SIG-M5 treated with dmso at 0.1 percent for 504 hours (cell line): ENCODE measurements around the gene MSANTD1.

Source experiments
- DNase-seq: peaks from one replicate; lab custom pipeline; 2025; ENCODE audit not compliant: unreplicated experiment; lab: John Stamatoyannopoulos, UW

MSANTD1 gene

DNA sequence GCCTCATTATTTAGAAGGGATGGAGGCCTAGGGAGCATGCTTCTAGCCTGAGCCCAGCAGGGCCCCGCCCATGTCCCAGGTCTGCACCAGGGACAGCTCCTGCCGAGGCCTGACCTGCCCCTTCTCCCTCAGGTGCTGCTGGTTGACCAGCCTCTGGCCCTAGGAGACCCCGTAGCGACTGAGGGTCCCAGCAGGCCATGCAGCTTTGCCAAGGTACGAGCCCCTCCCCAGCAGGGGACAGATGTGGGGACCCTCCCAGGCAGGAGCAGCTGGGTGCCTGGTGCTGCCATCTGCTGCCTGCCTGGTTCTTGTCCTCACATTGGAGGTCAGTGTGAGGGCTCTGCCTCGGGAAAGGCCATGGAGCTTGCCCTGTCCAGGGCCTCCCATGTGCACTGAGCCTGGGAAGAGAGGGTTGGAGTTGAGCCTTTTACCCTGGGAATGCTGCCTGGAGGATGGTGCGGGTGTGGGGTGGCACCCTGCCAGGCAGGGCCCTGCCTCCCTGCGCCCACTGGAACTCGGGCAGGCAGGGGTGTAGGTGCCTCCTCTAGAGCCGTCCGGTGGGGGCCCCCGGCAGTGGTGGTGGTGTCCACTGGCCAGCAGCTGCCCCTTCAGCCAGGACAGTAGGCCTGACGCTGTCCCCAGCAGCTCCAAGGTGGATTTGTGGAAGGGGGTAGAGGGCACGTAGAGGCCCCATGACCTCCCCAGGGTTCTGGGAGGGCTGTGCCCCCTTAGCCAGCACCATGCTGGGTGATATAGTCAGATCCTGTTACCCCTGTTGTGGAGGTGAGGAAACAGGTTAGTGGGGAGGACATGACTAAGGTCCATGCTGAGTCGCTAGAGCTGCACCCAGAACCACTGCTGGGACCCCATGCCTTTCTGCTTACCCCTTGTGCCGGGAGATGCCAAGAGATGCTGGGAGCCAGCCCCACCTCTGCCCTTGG lies 2.2 kb upstream of the MSANTD1 start:
- no peak for DNase-seq

DNA sequence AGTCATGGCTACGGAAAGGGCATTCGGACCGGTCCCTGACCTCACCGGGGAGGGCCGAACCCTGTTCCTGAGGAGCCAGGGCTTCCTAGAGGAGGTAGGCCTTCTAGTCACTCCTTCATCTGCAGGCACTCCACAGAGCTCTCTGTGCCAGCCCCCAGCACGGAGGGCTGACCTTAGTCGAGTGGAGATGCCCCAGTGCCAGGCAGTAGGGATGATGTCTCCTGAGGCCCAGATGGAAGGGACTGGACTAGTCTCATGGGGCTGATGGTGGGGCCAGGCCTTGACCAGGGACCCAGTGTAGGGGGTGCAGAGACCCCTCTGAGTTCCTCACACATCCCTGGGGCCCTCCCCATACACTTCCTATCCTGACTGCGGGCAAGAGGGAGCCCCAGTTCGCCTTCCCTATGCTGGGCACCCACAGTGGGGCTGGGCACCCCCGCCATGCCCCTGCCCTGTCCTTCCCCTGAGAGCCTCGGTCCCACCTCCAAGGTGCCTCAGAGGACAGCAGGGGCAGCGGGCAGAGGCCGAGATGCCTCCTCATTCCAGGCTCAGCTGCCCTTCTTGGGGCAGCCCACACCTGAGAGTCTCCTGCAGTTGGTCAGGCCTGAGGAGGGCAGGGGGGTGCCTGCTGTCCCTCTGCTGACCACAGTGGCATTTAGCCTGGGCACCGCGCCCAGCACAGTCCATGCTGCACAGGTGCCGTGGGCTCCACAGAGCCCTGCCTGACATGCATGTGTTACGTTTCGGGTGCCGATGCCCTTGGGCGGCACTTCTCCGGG lies 1.4 kb upstream of the MSANTD1 start:
- DNase-seq: no peak

DNA sequence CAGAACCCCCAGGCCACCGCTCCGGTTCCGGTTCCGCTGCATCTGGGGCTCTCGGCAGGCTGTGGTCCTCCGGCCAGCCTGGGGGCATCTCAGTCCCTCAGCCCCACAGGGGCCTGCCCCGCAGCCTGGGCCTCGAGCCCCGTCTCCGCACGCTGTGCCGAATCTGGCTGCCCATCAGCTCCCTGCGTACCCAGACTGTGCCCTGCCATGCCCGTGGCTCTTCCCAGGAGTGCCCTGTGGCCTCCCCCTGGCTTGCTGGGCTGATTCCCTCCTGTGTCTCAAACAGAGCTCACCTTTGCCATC lies 830 bp upstream of the MSANTD1 start:
- DNase-seq: no peak

DNA sequence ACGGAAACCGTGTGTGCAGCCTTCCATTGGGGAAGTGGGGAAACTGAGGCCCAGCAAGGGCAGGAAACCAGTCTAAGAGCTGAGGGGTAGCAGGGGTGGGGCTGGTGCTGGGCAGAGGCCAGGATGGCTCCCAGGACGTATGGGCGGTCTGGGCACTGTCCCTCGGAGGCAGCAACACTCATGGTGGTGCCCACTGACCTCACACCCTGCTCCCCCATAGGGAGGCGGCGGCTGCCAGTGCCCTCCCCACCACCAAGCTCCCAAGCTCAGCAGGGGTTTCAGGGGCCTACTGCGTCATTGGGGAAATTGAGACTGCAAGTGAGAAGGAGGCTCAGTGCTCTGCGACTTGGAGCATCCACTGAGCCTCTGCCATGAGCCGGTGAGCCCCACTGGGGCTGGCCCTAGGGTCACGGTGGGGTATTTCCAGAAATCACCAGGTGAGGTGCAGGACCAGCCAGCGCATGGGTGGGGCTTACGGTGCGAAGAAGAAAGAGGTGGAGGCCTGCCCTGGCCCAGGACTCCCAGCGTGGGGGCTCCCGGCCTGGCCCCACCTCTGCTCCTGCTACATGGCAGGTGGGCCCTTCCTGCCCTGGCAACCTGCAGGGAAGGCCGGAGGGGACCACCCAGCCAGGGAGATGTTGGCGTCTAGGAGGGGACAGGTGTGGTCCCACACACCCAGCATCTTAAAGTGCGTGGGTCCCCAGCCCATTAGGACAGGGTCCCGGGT lies 915 bp downstream of the MSANTD1 start:
- no peak for DNase-seq

DNA sequence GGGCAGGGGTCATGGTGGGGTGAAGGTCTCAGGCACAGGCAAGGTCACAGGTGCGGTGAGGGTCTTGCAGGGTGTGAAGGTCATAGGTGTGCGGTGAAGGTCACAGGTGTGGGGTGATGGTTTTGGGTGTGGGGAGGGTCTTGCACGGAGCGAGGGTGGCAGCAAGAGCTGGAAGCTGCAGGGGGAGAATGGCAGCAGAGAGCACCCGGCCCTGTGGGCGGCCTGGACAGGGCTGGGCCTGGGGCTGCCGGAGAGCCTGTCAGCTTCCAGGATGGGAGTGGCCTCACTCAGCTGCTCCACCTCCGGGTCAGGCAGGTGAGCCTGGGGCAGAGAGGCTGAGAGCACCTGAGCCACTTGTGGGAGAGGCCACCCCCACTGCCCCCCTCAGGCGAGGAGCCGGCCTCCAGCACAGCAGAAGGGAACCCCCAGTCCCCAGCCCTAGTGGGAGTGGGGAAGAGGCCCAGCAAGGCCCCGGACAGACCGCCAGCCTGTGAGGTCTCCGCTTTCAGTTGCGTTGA lies 1.5 kb downstream of the MSANTD1 start:
- DNase-seq: no peak

DNA sequence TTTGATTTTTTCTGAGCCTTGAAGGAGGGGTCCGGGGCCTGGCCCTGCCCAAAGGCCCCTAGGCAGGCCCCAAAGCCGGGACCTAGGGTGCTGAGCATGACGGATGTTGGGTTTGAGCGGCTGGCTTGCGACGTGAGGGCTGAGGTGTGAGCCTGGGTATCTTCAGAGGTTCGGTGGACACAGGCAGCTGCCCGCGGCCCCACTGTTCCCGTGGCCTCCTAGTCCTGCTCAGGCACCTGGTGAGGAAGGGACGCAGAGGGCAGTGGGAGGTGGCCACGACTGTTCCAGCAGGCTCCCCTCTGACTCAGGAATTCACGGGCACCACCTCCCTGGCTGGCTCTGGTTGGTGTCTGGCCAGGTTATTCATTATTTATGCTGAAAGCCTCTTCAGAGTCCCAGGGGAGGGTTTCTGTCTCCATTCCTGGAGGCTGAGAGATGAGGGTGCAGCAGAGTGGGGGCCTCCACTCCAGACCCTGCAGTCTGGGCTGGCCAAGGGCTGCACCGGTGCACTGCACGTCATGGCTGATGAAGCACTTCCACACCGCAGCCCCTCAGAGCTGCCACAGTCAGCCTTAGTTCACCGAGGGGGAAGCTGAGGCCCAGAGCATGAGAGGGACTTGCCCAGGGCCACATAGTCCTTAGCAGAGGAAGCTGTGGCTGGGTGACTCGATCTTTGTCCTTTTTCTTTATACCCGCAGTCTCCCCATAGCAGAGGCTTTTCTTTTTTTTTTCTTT lies 2.2 kb downstream of the MSANTD1 start:
- no peak for DNase-seq

DNA sequence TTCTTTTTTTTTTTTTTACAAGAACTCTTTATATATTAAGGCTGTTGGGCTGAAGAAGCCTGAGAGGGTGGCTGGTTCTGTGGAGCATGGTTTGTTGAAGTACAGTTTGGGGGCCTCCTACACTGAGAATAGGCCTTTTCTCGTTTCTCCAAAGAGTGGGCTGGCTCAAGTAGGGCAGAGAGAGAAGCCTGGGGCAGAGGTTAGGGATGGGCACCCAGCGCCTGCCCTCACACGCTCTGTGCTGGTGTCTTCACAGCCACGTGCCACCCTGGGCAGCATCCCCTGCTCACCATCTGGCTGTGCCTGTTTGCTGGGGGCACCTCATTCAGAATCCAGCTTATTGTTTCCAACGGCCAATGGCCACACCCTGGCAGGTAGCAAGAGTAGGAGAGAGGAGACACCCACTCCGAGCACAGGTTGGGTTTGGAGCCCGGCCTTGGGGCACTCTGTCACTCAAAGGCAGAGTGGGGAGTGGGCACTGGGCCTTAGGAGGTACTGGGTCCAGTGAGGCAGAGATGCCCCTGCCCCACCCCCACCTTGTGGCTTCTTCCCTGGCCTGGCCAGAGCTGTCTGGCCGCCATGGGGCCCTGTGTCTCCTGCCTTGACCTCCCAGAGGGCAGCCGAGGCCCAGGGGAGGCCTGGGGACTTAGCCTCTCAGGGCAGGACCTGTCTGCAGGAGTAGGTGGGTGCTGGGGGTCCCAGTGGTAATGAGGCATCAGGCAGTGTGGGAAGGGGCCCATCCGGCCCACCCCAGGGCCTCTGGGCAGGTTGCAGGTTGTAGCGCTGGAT lies 2.9 kb downstream of the MSANTD1 start:
- no peak for DNase-seq

DNA sequence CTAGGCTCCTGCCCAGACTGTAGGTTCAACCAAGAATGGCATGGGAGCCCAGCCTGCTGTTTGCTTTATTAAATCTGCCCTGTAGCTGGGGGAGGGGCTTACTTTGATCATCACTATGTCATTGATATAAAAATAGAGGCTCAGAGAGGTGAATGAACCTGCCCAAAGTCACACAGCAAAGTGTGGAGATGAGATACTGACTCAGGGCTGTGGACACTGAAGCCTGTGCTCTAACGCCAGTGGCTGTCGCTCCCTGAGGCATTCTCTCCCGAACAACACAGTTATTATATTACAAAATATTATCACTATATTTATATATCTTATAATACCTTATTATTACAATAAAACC lies 3.5 kb downstream of the MSANTD1 start:
- no peak for DNase-seq

DNA sequence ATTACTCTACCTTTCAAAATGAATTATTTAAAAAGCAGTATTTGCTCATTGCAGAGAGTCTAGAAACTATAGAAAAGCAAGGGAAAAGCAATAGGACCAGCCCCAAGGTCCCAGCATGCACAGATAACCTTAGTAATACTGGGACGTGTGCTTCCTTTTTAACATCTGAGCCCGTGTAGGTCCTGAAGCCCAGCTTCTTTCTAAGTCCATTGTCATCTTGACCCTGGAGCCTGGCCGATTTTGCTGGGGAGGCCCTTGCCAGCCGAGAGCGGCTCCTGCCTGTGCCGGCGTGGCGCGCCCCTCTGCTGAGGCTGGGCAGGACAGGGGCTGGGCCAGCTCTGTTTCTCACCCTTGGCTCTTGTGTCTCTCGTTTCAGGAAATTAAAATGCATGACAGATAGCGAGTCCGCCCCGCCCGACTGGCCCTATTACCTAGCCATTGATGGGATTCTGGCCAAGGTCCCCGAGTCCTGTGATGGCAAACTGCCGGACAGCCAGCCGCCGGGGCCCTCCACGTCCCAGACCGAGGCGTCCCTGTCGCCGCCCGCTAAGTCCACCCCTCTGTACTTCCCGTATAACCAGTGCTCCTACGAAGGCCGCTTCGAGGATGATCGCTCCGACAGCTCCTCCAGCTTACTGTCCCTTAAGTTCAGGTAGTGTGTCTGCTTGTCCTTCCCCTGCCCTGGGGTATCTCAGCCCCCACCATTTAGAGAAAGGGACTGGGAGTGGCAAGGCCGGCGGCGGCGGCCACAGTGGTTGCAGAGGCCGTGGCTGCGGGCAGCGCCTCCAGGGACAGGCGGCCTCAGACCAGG lies 4.1 kb downstream of the MSANTD1 start:
- no peak for DNase-seq

DNA sequence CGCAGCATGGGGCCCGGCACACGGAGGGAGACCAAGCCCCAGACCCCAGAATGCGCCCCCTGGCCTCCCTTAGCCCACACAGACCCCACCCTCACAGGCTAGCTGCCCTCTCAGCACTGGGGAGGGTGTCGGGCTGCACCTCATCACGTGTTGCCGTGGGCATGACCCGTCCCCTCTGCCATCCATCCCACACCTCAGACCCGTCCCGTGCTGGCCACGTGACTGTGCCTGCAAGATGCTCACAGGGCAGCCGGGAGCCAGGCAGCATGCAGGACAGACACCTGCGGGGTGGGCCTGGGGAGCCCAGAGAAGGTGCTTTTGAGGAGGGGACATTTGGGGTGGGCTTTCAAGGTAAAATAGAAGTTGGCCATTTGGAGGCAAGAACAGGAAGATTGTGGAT lies 4.8 kb downstream of the MSANTD1 start:
- DNase-seq: no peak

DNA sequence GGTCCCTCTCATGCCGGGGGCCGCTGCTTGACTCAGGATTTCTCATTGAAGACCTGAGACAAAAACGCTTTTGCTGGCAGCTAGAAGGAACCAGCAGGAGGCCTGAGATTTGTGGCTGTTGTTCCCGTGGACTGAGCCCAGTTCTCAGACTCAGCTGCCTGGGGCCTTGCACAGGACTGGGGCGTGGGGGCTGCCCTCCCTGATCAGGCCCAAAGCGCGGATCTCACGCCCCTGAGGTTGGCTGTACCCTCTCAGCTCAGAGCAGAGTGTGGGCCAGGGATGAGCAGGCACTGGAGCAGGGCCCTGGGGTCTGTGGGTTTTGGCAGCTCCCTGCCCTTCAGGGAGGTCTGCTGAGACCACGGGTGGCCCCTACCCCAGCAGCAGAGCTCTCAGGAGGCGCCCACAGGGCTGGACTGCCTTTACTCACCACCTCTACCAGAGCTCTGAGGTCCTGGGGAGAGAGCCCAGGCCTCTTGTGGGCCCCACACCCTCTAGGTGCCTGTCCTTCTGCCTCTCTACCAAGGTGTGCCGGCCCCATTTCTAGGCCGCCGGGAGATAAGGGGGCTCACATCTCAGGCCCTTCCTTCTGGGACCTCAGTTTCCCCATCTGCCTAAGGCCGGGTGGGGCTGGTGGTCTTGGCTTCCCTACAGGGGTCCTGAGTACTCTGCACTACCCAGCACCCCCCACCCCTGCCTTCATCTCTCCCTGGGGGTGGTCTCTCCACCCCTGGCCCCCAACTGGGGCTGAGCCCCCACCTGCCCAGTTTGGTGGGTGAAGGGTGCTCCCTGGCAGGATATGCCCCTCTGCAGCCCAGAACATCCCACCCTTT lies 5.6 kb downstream of the MSANTD1 start:
- no peak for DNase-seq

DNA sequence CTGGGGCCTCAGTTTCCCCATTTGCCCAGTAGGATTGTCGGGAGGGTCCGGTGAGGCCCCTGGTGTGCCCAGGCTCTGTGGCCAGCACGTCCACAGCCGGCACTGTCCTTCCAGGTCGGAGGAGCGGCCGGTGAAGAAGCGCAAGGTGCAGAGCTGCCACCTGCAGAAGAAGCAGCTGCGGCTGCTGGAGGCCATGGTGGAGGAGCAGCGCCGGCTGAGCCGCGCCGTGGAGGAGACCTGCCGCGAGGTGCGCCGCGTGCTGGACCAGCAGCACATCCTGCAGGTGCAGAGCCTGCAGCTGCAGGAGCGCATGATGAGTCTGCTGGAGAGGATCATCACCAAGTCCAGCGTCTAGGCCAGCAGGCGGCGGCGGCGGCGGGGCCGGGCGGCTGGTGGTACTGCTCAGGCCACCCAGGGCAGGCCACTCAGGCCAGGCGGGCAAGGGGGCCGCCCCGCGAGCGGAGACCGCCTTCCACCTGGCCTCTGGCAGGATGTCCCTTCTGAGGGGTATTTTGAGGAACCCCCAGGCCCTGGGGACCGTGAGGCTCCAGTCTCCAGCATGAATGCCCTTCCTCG lies 6.7 kb downstream of the MSANTD1 start:
- DNase-seq: no peak

DNA sequence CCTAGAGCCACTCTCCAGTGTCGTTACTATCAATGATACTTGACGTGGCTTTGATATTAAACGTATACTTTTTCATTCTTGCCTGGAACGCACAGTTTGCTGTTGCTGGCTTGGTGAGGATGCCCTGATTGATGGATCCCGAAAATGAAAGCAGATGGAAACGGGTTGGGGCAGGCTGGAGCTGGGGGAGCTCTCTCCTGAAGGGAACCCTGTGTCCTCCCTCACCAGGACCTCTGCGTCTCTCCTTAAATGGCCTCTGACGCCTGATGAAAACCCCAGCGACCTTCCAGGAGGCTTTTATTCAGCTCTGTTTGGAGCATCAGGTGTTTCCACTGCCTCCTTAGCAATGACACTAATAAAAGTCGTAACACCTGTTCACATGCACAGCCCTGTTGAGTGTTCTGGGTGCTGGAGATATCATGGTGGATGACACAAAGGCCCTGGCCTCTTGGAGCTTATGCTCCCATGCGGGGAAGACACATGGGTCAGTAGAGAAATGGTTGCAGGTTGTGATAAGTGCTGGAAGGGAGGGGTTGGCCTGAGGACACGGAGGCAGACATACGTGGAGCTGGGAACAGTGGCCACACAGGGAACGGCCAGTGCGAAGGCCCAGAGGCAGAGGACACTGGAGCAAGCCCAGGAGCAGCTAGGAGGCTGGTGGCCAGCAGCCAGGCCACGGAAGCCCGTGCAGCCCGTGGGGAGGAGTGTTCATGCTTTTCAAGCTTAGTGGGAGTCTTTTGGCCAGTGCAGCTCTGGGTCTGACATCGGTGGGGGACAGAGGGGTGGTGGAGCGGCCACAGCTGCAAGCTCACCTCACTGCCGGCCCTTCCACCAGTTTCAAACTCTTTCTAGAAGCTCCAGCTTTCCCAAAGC lies 7.5 kb downstream of the MSANTD1 start:
- DNase-seq: no peak

DNA sequence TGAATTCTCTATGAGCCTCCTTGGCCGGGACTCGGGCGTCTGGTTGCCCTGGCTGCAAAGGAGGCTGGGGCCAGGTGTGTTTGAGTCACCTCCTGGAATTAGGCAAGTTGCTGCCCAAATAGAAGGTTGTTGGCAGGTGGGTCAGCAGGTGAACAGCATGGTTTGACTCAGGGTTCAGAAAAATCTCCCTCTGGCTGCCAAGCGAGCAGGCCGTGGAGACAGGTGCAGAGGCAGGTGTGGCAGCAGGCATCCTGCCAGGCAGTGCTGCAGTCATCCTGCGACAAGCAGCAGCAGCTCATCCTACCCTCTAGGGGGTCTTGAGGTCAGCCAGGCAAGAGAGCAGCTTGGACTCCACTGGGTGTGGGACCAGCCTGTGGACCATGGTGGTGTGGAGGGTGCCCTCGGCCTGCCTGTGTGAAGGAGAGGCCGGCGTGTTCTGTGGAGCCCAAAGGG lies 8.2 kb downstream of the MSANTD1 start:
- no peak for DNase-seq

DNA sequence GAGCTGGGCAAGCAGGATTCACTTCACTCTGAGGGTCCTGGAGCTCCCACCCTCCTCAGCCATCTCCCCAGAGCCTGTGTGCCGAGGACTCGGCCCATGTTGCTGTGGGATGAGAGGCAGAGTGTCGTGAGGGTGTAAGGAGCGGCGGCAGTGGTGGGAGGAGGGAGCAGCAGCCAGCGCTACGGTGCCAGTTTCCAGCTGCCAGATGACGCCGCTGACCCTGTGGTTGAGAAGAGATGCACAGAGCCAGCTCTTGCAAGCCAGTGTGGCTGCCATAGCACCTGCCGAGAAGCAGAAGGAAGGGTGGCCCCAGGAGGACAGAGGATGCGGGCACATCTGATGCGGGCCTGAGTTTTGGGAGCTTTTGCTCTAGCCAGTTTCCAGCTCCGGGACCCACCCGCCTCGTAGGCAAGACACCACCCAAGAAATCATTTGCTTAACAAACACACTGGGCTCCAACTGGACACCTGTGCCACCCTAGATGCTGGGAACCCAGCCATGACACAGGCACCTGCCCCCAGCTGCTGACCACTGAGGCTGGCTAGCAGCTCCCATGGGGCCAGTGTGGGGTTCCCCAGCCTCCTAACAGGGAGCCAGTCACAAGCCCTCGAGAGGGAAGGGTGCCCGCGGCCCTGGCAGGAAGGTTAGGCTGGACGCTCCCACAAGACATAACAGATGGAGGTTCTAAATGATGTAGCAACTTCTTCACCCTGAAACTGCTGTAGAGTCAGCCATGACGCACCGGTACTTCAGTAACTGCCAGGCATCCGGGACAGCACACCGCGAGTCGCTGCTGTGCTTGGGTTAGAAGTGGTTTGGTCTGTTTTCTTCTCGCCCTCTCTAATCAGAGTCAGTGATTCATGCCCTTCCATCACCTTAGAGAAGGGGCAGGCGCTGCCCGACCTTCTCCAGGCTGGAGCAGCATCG lies 8.9 kb downstream of the MSANTD1 start:
- DNase-seq: no peak
